Mesenteric fat pad (tissue), 1 donor: ENCODE measurements around the gene DCANP1. TPM values are rescaled to one million over a fixed set of nuclear protein-coding genes. Genes with fewer than 3 reads are reported as not detected.

Experiments used
- DNase-seq: peaks from one replicate; pipeline ENCODE4 v3.0.0-alpha.2; 2020; ENCODE audit warnings: low spot score
- total RNA-seq: library from RNA; stranded (reverse); fragmentation: NEBNext Ultra II Directional; extraction: Animal tissue kit (Norgen Biotek cat#: 25700); gene quantifications from one replicate; pipeline ENCODE4 v1.2.1, GENCODE V29; 2021
- donor health status: DM: yes; HTN: yes; CAD: no.

The DCANP1 gene
- total RNA-seq, 1 donor from 2014 or later = not detected

GRCh38 chr5:135443161-135443960, 3.8 kb downstream of the DCANP1 start:
- DNase-seq = peak; percentile 41

DNA sequence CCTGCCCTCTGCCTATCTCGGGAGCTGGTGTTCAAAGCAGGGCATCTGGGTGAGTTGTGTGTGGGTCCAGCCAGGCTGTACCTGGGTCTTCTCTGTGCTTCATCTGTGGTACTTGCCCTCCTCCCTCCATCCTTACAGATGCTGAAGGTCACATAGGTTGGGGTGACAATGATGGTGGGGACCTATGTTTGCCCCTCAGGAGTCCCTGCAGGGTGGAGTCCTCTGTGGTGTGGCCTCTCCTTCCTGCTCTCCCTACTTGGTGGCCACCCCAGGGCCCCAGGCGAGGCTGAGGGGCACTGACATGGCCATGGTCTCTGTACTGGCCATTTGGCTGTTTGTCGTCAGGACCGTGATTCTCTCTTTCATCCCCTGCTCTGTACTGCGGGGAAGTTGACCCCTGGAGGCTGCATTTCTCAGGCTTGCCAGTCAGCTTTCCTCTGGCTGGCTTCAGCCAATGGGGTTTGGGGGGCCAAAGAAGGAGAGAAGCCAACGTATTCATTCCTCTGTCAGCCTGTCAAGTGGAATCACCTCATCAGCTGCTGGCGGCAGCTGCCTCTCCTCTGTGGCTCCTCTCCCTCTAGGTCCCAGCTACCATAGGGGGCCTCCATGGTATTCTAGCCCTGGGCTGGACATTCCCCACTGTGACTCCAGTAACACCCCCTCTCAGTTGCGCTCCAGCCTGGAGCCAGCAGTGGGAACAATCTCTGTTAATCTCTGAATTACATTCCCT, 4.6 kb downstream of the DCANP1 start:
- DNase-seq = peak; percentile 37

GRCh38 chr5:135441919-135442318, 5.2 kb downstream of the DCANP1 start:
- peak; percentile 64 for DNase-seq

DNA sequence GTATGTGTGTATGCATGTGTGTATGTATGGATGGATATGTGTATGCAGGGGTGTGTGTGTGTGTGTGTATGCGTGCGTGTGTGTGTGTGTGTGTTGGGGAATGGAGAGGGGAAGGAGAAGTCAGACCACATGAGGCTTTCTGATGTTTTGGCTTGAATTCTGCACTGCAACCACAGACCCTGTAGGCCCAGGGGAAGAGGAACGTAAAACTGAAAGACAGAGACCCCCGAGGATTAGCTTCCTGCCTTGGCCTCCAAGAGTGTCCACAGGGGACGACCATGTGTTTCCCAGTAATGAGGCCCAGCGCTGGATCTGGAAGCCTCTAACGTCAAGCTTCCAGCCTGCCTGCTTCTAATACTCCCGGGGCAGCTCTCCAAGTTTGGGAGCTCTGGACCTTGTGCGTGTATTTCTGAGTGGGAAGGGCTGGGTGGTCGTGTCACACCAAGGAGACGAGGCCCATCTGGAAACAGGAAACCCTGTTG, 5.8 kb downstream of the DCANP1 start:
- peak; percentile 87 for DNase-seq

GRCh38 chr5:135440916-135441315, 6.2 kb downstream of the DCANP1 start:
- DNase-seq = peak; percentile 39

DNA sequence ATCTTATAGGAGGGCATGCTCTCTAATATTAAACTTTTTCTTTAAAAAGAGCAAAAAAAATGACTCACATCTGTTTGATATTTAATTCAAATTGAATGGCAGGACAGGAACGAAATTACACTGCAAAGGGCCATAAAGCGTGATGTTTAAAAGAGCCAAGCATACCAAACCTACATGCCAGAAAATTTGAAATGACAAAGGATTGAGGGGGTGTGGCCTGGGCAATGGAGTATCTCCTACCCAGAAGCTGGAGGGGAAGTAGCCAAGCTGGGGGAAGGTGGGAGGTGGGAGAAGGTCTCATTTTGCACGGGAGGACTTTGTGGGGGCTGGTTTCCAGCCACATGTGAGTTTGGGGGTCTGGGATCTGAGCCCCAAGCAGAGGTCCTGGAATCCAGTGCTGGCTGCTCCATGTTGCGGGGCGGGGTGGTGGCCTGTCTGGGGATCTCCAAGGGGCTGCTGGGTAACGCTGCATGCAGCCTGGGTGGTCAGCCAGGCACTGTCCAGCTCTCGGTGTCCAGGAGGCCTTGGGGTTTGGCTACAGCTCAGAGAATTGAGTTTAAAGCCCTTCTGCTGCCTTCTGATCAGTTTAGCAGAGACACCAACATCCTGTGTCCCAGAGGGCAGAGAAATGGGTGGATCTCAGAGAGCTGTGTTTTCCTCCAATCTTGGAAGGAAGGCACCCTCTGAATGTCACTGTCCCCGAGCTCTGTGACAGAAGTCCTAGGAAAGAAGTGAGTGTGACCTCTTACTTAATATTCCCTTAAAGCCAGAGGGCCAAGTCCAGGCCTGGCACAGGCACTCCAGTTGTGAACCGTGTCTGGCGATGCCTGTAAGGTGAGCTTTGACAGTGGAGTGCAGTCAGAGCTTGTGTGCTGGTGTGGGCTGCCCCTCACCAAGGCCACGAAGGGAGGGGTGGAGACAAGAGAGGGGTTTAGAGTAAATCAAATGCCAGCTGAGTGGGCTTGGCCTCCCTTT, 7.6 kb downstream of the DCANP1 start:
- DNase-seq = peak; percentile 47

DNA sequence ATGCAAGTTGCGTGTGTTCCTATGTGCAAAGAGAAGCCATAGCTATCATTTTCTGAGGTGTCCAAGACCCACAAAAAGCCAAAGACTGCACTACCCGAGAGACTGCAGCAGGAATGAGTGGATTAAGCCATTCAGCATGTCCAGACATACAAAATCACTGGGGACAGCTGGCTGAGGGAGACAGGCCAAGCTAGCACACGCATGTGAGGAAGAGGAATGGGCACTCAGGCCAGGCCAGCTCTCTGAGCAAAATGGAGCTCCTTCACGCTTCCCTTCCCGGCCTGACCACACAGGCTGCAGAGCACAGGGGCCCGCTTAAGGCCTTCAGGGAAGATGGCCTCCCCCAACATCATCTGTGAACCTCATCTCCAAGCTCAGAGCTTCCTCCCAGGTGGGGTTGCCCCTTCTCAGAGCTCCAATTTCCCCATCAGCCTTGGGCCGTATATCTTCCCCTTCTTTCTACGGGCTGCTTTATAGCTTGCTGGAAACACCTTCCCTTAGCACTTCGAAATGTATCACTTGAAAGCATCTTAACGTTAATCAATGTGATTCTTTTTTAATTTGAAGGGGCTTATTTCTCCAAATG, 8.4 kb downstream of the DCANP1 start:
- no peak for DNase-seq

DNA sequence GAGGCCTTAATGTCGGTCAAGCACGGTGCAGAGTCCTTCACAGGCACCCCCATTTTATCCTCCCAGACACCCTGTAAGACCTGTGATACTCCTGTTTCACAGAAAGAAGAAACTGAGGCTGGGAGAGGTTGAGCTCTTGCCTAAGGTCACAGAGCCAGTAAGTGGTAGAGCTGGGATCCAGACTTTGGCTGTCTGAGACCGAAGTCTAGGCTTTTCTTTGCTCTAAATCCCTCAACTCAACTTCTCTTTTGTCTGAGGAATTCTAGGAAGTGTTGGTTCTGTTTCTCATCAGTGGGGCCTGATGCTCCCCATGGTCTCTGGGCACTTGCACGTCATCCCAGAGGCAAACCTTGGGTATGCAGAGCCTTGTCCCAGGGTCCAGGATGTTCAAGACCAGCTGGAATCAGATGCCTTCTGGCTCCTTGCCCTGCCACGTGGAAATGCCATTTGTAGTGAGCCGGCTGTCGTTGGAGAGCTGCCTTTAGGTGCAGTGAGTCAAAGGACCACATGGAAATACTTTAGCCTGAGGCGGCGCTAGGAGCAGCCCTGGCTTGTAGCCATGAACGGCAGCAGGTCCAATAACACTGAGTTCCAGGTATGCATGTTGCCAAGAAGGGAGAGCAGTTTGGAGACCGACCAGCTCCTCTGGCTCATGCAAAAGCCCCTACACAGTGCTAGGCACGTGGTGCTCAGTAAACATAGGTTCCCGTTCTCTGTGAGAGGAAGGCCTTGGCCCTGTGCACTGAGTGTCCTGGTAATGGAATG, 9.2 kb downstream of the DCANP1 start:
- peak; percentile 85 for DNase-seq

DNA sequence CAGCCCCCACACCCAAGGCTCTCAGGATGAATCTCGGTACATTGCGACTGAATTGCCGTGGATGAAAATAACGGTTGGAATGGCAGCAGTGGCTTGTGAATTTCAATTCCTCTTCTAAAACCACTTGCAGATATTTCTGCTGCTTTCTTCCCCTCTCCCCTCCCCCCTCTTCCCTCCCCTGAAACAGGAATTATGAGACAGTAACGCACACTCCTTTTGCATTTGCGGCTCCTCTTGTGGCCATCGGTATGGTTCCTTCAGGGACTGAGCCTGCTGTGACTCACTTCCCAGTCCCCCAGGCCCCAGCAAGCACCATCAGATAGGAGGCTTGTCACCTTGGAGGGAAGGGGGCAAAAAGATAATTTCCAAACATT, 9.7 kb downstream of the DCANP1 start:
- no peak for DNase-seq

- no peak for DNase-seq
Measured at GRCh38 chr5:135436951-135437418, 10.2 kb downstream of the DCANP1 start.

- no peak for DNase-seq
Measured at GRCh38 chr5:135435467-135436330, 11.4 kb downstream of the DCANP1 start.

DNA sequence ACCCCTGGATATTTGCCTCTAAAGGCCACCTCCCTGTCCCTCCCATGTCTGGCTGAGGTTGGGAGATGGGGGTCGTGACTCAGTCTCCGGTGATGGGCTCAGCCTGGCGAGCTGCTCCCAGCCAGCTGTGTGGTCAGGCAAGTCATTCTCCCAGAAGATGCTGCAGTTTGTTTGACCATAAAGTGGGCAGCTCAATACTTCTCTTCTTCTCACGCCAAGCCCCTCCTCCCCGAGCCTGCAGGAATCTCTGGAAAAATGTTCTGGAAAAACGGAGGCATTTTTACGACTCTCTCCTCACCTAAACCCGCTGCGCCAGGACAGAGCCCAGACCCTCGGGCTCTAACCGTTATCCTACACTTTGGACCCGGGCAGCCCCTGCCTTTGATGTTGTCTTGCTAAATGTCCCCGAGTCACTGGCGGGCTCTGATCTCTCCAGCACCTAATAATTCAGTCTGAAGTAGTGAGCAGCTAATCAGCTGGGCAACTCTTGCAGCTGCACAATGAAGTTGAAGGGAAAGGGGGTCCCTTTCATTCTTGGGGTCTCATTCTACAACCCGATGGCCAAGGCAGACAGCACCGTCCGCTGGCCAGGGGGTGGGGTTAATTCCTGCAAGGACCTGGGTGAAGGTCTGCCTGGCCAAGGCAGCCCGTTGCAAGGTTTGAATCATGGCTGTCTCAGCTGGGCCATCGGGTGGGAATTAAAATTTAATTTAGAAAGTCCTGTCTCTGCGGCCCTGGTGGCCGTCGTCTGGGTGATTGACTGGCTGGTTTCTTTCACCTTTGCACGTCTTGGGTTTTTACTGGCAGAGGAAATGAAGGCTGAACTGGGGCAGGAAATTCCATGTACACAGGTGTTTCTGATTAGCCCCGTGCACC, 12.3 kb downstream of the DCANP1 start:
- DNase-seq = no peak

DNA sequence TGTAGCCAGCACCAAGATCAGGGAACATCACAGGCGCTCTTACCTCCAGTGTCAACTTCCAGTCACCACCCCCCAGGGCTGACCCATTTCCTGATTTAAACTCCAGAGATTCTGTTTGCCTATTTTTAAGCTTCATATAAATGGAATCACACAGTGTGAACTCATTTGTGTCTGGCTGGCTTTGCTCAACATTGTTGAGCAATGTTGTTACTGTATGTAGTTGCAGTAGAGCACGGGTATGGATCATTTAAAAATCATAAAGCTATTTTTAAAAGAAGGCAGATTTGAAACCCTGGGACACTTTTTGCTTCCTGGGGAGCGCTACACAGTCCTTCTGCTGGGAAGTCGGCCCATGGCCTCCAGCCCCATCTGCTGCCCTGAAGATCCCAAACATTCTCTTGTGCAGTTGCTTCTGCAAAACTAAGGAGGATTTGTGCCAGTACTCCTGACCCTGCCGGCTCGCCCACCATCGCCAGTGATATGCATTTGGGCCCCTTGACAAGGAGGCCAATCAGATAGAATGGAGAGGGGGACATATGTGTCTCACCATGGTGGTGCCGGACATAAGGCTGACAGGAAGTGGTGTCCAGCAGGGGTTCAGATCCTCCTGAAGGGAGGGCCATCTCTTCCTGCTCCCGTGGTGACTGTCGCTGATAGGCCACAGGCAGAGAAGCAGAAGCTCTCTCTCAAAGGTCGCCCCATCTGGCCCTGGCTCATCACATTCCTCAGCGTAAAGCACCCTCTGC, 13.3 kb downstream of the DCANP1 start:
- DNase-seq = no peak

DNA sequence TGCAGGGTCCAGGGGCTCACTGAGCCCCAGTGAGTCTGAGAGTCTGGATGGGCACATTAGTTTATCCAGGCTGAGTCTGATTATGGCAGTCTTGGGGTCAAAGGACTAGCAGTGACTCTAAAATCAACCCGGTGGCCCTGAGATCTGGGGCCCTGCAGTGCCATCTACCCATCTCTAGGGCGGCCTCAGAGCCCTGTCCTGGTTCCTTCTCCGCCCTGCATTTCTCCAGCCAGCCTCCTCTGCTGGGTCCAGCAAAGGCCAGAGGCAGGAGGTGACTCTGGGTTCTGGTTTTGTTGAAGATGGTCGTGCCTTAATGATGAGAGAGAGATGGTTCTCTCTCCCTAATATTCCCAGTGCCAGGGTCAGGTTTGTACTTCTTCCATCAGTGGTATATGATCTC, 15.0 kb downstream of the DCANP1 start:
- no peak for DNase-seq

GRCh38 chr5:135430135-135430437, 17.1 kb downstream of the DCANP1 start:
- no peak for DNase-seq

DNA sequence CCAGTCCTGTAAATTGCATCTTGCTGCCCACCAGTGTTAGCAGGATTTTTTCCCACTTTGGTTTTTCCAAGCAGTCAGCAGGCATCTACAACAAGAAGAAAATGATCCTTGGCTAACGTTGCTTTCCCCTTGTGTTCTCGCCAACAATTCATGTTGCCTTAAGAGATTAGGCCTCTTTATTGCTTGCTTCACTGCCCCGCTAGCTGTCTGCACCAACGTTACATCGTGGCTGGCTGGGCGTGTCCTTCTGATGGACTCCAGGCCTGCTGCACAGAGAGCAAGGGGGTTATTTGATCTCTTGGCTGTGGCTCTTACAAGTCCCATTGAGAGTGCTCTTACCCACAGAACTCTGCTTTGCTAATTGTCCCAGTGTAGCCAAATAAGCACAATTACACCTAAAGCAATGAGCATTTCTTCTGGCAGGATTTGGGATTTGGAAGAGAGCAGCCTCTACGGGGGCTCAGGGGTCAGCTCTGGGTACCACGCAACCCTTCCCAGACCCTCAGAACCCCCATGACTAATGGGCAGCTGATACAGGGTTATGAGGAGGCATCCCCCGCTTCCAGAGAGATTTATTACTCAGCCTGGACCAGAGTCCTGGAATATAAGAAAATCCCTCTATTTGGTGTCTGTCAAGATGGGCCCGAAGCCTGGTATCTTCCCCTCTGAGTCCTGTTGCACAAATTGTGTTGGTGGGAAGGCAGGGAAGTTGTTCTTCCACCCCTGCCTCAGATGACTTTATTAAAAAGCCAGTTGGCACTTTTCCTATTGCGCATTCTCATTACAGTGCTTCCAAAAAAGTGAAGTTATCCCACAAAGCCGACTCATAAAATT, 17.6 kb downstream of the DCANP1 start:
- no peak for DNase-seq

DNA sequence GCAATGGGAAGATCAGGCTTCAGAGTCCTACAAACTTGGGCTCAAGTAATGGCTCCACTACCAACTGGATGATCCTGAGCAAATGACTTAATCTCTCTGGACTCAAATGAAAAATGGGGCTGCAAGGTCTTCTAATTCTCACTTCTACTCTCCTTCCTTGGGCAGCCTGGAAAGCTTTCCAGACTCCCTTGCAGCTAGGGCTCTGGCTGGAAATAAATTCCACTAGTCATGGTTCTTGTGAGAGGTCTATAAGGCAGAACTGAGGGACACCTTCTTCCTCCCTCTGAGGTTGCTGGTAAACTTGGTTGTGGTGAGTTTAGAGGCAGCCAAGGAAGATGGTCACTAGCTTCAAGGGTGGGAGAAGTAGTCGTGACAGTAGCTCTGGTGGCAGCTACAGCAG, 18.6 kb downstream of the DCANP1 start:
- DNase-seq = no peak
